HepG2 (cell line): ENCODE results near the gene SYMPK. TPM values are rescaled to one million over a fixed set of nuclear protein-coding genes. Genes with fewer than 3 reads are reported as not detected.

Source experiments
- HNF4A ChIP-seq: sonication (generic); formaldehyde crosslinking; IDR thresholded peaks from 2 replicates; pipeline ENCODE4 v1.4.0; 2020; ENCODE audit warnings: missing genetic modification reagents
- SIN3A ChIP-seq: IDR thresholded peaks from 2 replicates; pipeline ENCODE4 v1.6.1; 2011; ENCODE audit warnings: low read depth, mild to moderate bottlenecking, control low read depth, low read length, borderline replicate concordance
- SP1 ChIP-seq, 2 experiments: fragments of 450-650 bp in 1 of 2; sonication (generic) in 1 of 2; formaldehyde crosslinking in 1 of 2; IDR thresholded peaks; 2 replicates each; pipeline versions ENCODE4 v1.4.0 to v1.6.1; 2016 to 2020; ENCODE audit warnings: missing genetic modification reagents in 1 of 2
- ZBTB20 ChIP-seq: sonication (generic); formaldehyde crosslinking; IDR thresholded peaks from 2 replicates; pipeline ENCODE4 v1.8.1; 2023; ENCODE audit warnings: missing genetic modification reagents, low read depth, mild to moderate bottlenecking, borderline replicate concordance
- ZFP36L2 ChIP-seq: sonication (generic); formaldehyde crosslinking; IDR thresholded peaks from 2 replicates; pipeline ENCODE4 v1.4.0; 2020; ENCODE audit warnings: missing genetic modification reagents
- ZNF20 ChIP-seq: sonication (generic); formaldehyde crosslinking; IDR thresholded peaks from 2 replicates; pipeline ENCODE4 v1.4.0; 2020; ENCODE audit warnings: mild to moderate bottlenecking, moderate library complexity, missing genetic modification reagents
- ZNF235 ChIP-seq: sonication (generic); formaldehyde crosslinking; IDR thresholded peaks from 2 replicates; pipeline ENCODE4 v1.8.1; 2023; ENCODE audit warnings: mild to moderate bottlenecking, missing genetic modification reagents, borderline replicate concordance
- ZNF354B ChIP-seq: sonication (generic); formaldehyde crosslinking; IDR thresholded peaks from 2 replicates; pipeline ENCODE4 v1.8.0; 2022; ENCODE audit warnings: mild to moderate bottlenecking, missing genetic modification reagents
- ZNF441 ChIP-seq: sonication (generic); formaldehyde crosslinking; IDR thresholded peaks from 2 replicates; pipeline ENCODE4 v1.7.0; 2021; ENCODE audit warnings: missing genetic modification reagents, borderline replicate concordance
- ZNF563 ChIP-seq: sonication (generic); formaldehyde crosslinking; IDR thresholded peaks from 2 replicates; pipeline ENCODE4 v1.8.0; 2022; ENCODE audit warnings: mild to moderate bottlenecking, moderate library complexity, missing genetic modification reagents
- ZNF577 ChIP-seq: sonication (generic); formaldehyde crosslinking; IDR thresholded peaks from 2 replicates; pipeline ENCODE4 v1.4.0; 2020; ENCODE audit warnings: mild to moderate bottlenecking, low read depth, missing genetic modification reagents, borderline replicate concordance
- ZNF788 ChIP-seq: sonication (generic); formaldehyde crosslinking; IDR thresholded peaks from 2 replicates; pipeline ENCODE4 v1.5.0; 2020; ENCODE audit warnings: mild to moderate bottlenecking, missing genetic modification reagents, borderline replicate concordance
- ZZZ3 ChIP-seq: sonication (generic); formaldehyde crosslinking; IDR thresholded peaks from 2 replicates; pipeline ENCODE4 v1.4.0; 2020; ENCODE audit warnings: missing genetic modification reagents, mild to moderate bottlenecking, borderline replicate concordance
- polyA plus RNA-seq, 8 experiments: library from polyadenylated mRNA; depleted of rRNA in 3 of 8; stranded (reverse) in 7 of 8; unstranded in 1 of 8; fragments of >200 nt; fragmentation: Illumina TruSeq in 4 of 8; extraction: Trizol in 4 of 8; gene quantifications; 2 replicates each; pipeline versions ENCODE4 v1.2.1 to v1.2.3, GENCODE V29; 2011 to 2016; ENCODE audit warnings: low read depth in 4 of 8, missing spikeins in 1 of 8, mixed read lengths in 1 of 8; ENCODE audit not compliant: insufficient read depth in 1 of 8
- total RNA-seq, 5 experiments: library from RNA; depleted of rRNA; stranded (reverse); fragments of >200 nt; fragmentation: Illumina TruSeq; extraction: Trizol; gene quantifications; 2 replicates each; pipeline ENCODE4 v1.2.3, GENCODE V29; 2016; ENCODE audit warnings: low read depth in 1 of 5
- TF ChIP-seq, protein P1 (sequence below): sonication (generic); formaldehyde crosslinking; conservative IDR thresholded peaks from 2 replicates; pipeline ENCODE4 v1.4.0; 2020; ENCODE audit warnings: missing genetic modification reagents
- TF ChIP-seq, protein P2 (sequence below): sonication (generic); formaldehyde crosslinking; IDR thresholded peaks from 2 replicates; pipeline ENCODE4 v1.5.0; 2020; ENCODE audit warnings: mild to moderate bottlenecking, missing genetic modification reagents, borderline replicate concordance
- TF ChIP-seq, protein P3 (sequence below): sonication (generic); formaldehyde crosslinking; IDR thresholded peaks from 2 replicates; pipeline ENCODE4 v1.4.0; 2020; ENCODE audit warnings: low read depth, mild to moderate bottlenecking, missing genetic modification reagents

SYMPK gene
- total and polyA plus RNA-seq, 2 of the 13 experiments (the other 11 are each of a cell fraction or from before 2014, with no cell fraction given) = 21.9 to 55.7 TPM

DNA sequence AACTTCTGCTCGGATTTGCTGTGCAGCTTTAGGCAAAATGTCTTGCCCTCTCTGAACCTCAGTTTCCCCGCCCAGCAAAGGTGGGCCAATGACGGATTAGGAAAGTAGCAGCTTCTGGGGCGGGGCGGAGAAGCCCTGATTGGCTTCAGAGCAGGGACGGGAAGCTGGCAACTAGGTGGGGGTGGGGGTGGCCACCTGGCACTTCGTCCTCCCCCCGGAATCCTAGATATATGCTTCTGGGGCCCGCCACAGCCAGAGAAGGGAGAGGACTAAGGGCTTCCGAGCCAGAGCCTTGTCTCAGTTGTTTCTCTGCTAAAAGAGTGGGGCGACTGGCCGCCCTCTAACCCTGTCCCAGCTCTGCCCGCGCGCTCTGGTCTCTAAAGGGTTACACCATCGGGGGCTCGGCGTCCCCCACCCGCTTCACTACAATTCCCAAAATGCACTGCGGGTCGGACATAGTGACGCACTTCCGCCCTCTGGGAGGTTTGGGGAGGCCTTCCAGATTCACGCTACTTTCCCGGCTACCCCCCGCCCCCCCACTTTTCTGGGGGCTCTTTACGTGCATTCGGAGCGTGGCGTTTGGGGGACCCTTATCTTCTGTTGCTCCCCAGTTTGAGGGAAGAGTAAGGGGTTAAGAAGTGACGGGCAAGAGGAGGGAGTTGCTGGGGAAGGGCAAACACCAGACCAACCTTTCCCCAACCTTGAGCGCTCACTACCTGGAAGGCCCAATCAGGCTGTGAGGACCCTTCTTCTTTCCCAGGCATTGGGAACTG is 23.7 kb upstream of the SYMPK start (continued):
- TF ChIP-seq ZZZ3 (CRISPR knock-in tag) = peak; percentile 56; the same call in 1 of the 2 replicates
- TF ChIP-seq, protein P1, sequence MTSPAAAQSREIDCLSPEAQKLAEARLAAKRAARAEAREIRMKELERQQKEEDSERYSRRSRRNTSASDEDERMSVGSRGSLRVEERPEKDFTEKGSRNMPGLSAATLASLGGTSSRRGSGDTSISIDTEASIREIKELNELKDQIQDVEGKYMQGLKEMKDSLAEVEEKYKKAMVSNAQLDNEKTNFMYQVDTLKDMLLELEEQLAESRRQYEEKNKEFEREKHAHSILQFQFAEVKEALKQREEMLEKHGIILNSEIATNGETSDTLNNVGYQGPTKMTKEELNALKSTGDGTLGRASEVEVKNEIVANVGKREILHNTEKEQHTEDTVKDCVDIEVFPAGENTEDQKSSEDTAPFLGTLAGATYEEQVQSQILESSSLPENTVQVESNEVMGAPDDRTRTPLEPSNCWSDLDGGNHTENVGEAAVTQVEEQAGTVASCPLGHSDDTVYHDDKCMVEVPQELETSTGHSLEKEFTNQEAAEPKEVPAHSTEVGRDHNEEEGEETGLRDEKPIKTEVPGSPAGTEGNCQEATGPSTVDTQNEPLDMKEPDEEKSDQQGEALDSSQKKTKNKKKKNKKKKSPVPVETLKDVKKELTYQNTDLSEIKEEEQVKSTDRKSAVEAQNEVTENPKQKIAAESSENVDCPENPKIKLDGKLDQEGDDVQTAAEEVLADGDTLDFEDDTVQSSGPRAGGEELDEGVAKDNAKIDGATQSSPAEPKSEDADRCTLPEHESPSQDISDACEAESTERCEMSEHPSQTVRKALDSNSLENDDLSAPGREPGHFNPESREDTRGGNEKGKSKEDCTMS (CRISPR knock-in tag) = no peak
- TF ChIP-seq, protein P2, sequence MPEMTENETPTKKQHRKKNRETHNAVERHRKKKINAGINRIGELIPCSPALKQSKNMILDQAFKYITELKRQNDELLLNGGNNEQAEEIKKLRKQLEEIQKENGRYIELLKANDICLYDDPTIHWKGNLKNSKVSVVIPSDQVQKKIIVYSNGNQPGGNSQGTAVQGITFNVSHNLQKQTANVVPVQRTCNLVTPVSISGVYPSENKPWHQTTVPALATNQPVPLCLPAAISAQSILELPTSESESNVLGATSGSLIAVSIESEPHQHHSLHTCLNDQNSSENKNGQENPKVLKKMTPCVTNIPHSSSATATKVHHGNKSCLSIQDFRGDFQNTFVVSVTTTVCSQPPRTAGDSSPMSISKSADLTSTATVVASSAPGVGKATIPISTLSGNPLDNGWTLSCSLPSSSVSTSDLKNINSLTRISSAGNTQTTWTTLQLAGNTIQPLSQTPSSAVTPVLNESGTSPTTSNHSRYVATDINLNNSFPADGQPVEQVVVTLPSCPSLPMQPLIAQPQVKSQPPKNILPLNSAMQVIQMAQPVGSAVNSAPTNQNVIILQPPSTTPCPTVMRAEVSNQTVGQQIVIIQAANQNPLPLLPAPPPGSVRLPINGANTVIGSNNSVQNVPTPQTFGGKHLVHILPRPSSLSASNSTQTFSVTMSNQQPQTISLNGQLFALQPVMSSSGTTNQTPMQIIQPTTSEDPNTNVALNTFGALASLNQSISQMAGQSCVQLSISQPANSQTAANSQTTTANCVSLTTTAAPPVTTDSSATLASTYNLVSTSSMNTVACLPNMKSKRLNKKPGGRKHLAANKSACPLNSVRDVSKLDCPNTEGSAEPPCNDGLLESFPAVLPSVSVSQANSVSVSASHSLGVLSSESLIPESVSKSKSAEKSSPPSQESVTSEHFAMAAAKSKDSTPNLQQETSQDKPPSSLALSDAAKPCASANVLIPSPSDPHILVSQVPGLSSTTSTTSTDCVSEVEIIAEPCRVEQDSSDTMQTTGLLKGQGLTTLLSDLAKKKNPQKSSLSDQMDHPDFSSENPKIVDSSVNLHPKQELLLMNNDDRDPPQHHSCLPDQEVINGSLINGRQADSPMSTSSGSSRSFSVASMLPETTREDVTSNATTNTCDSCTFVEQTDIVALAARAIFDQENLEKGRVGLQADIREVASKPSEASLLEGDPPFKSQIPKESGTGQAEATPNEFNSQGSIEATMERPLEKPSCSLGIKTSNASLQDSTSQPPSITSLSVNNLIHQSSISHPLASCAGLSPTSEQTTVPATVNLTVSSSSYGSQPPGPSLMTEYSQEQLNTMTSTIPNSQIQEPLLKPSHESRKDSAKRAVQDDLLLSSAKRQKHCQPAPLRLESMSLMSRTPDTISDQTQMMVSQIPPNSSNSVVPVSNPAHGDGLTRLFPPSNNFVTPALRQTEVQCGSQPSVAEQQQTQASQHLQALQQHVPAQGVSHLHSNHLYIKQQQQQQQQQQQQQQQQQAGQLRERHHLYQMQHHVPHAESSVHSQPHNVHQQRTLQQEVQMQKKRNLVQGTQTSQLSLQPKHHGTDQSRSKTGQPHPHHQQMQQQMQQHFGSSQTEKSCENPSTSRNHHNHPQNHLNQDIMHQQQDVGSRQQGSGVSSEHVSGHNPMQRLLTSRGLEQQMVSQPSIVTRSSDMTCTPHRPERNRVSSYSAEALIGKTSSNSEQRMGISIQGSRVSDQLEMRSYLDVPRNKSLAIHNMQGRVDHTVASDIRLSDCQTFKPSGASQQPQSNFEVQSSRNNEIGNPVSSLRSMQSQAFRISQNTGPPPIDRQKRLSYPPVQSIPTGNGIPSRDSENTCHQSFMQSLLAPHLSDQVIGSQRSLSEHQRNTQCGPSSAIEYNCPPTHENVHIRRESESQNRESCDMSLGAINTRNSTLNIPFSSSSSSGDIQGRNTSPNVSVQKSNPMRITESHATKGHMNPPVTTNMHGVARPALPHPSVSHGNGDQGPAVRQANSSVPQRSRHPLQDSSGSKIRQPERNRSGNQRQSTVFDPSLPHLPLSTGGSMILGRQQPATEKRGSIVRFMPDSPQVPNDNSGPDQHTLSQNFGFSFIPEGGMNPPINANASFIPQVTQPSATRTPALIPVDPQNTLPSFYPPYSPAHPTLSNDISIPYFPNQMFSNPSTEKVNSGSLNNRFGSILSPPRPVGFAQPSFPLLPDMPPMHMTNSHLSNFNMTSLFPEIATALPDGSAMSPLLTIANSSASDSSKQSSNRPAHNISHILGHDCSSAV (CRISPR knock-in tag) = no peak
- TF ChIP-seq HNF4A (CRISPR knock-in tag) = peak; percentile 13; the same call in 1 of the 2 replicates
- TF ChIP-seq SP1 (IDR thresholded peaks at IDR 0.05) = no peak
- TF ChIP-seq SP1 (CRISPR knock-in tag; IDR thresholded peaks at IDR 0.05) = no peak
- TF ChIP-seq SIN3A = peak; percentile 62; the same call in 1 of the 2 replicates
- TF ChIP-seq, protein P3, sequence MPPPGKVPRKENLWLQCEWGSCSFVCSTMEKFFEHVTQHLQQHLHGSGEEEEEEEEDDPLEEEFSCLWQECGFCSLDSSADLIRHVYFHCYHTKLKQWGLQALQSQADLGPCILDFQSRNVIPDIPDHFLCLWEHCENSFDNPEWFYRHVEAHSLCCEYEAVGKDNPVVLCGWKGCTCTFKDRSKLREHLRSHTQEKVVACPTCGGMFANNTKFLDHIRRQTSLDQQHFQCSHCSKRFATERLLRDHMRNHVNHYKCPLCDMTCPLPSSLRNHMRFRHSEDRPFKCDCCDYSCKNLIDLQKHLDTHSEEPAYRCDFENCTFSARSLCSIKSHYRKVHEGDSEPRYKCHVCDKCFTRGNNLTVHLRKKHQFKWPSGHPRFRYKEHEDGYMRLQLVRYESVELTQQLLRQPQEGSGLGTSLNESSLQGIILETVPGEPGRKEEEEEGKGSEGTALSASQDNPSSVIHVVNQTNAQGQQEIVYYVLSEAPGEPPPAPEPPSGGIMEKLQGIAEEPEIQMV (CRISPR knock-in tag) = 0 out of 2 replicates have a peak, but pooled peaks have one; percentile 57
- no peak; the same call in 1 of the 2 replicates for TF ChIP-seq ZNF441
- TF ChIP-seq ZNF788 (CRISPR knock-in tag) = peak; percentile 50; the same call in 1 of the 2 replicates
- no peak for TF ChIP-seq ZNF354B
- TF ChIP-seq ZNF20 (CRISPR knock-in tag) = no peak
- 0 out of 2 replicates have a peak, but pooled peaks have one; percentile 31 for TF ChIP-seq ZNF563 (CRISPR knock-in tag)
- no peak; the same call in 1 of the 2 replicates for TF ChIP-seq ZFP36L2 (CRISPR knock-in tag)
- 0 out of 2 replicates have a peak, but pooled peaks have one; percentile 30 for TF ChIP-seq ZBTB20 (CRISPR knock-in tag)
- no peak for TF ChIP-seq ZNF577 (CRISPR knock-in tag)
- TF ChIP-seq ZNF235 (CRISPR knock-in tag) = peak; percentile 11; the same call in 1 of the 2 replicates
